Amniotic epithelial cell (primary cell): ENCODE measurements around the gene EDIL3.

Source experiments
- DNase-seq: peaks from one replicate; pipeline ENCODE4 v3.0.0-alpha.2; 2010; ENCODE audit warnings: low read depth

Gene EDIL3

GRCh38 chr5:84259283-84260045, 125.2 kb downstream of the EDIL3 start:
- no peak for DNase-seq

GRCh38 chr5:84257061-84257460, 127.6 kb downstream of the EDIL3 start:
- no peak for DNase-seq

- peak; percentile 40 for DNase-seq
Observed at GRCh38 chr5:84255315-84255714, 129.4 kb downstream of the EDIL3 start.

- no peak for DNase-seq
Observed at GRCh38 chr5:84253946-84254345, 130.7 kb downstream of the EDIL3 start.

GRCh38 chr5:84251503-84251902, 133.2 kb downstream of the EDIL3 start:
- no peak for DNase-seq

- DNase-seq, result peak; percentile 95
Observed at GRCh38 chr5:84249918-84250630, 134.6 kb downstream of the EDIL3 start.

GRCh38 chr5:84248013-84248412, 136.7 kb downstream of the EDIL3 start:
- DNase-seq, result peak; percentile 76

GRCh38 chr5:84242286-84242685, 142.4 kb downstream of the EDIL3 start:
- DNase-seq, result peak; percentile 76

- peak; percentile 93 for DNase-seq
Observed at GRCh38 chr5:84239494-84239893, 145.2 kb downstream of the EDIL3 start.

GRCh38 chr5:84237126-84237525, 147.6 kb downstream of the EDIL3 start:
- no peak for DNase-seq

- DNase-seq, result no peak
Observed at GRCh38 chr5:84231433-84231832, 153.2 kb downstream of the EDIL3 start.

GRCh38 chr5:84229045-84229444, 155.6 kb downstream of the EDIL3 start:
- no peak for DNase-seq

- DNase-seq, result peak; percentile 15
Observed at GRCh38 chr5:84228266-84228665, 156.4 kb downstream of the EDIL3 start.

- peak; percentile 20 for DNase-seq
Observed at GRCh38 chr5:84227236-84227635, 157.4 kb downstream of the EDIL3 start.

- peak; percentile 21 for DNase-seq
Observed at GRCh38 chr5:84218546-84218945, 166.1 kb downstream of the EDIL3 start.

- no peak for DNase-seq
Observed at GRCh38 chr5:84215521-84215920, 169.2 kb downstream of the EDIL3 start.

GRCh38 chr5:84213861-84214260, 170.8 kb downstream of the EDIL3 start:
- peak; percentile 71 for DNase-seq

GRCh38 chr5:84213212-84213611, 171.5 kb downstream of the EDIL3 start:
- peak; percentile 67 for DNase-seq

GRCh38 chr5:84204772-84205171, 179.9 kb downstream of the EDIL3 start:
- DNase-seq, result no peak

GRCh38 chr5:84202136-84202535, 182.5 kb downstream of the EDIL3 start:
- peak; percentile 40 for DNase-seq

- no peak for DNase-seq
Observed at GRCh38 chr5:84197538-84197937, 187.1 kb downstream of the EDIL3 start.

- DNase-seq, result no peak
Observed at GRCh38 chr5:84191281-84191680, 193.4 kb downstream of the EDIL3 start.

GRCh38 chr5:84184857-84185256, 199.8 kb downstream of the EDIL3 start:
- DNase-seq, result no peak

GRCh38 chr5:84181093-84181492, 203.6 kb downstream of the EDIL3 start:
- DNase-seq, result peak; percentile 27
